GM23338 (cell line): ENCODE results near the gene AVPR1B. TPM values are rescaled to one million over a fixed set of nuclear protein-coding genes. Genes with fewer than 3 reads are reported as not detected.

Experiments used
- ATAC-seq: fragments of 200-7000 bp; cut with Tn5 transposase; 3 replicates; pipeline ENCODE4 v1.9.1; 2020
- DNase-seq: peaks from one replicate; pipeline ENCODE4 v3.0.0-alpha.2; 2015; ENCODE audit warnings: low spot score
- H2AFZ ChIP-seq: fragments of 200-600 bp; sonication (generic); 2 replicates; pipeline ENCODE4 v1.8.0; 2016; ENCODE audit warnings: antibody characterized with exemption, mild to moderate bottlenecking, moderate library complexity
- H3F3A ChIP-seq: fragments of 200-600 bp; sonication (generic); replicated peaks from 2 replicates; pipeline ENCODE4 v1.8.0; 2017; ENCODE audit warnings: antibody characterized with exemption, mixed run types, low read depth
- H3K27ac ChIP-seq: fragments of 200-600 bp; sonication (generic); 2 replicates; pipeline ENCODE4 v1.6.1; 2016; ENCODE audit warnings: low read depth
- H3K27me3 ChIP-seq: fragments of 200-600 bp; sonication (generic); 2 replicates; pipeline ENCODE4 v1.8.0; 2016; ENCODE audit warnings: mild to moderate bottlenecking, mixed run types, moderate library complexity; ENCODE audit not compliant: insufficient read depth
- H3K36me3 ChIP-seq: fragments of 200-600 bp; sonication (generic); 2 replicates; pipeline ENCODE4 v1.8.0; 2016; ENCODE audit warnings: mild to moderate bottlenecking; ENCODE audit not compliant: insufficient read depth
- H3K4me1 ChIP-seq: fragments of 200-600 bp; sonication (generic); 2 replicates; pipeline ENCODE4 v1.8.0; 2016; ENCODE audit warnings: mild to moderate bottlenecking, moderate library complexity; ENCODE audit not compliant: insufficient read depth
- H3K4me2 ChIP-seq: fragments of 200-600 bp; sonication (generic); 2 replicates; pipeline ENCODE4 v1.7.1; 2017; ENCODE audit warnings: mixed run types
- H3K4me3 ChIP-seq: fragments of 200-600 bp; sonication (generic); 2 replicates; pipeline ENCODE4 v1.6.1; 2016; ENCODE audit warnings: mixed run types
- H3K79me2 ChIP-seq: fragments of 200-600 bp; sonication (generic); replicated peaks from 2 replicates; pipeline ENCODE4 v1.8.0; 2017; ENCODE audit warnings: mild to moderate bottlenecking; ENCODE audit not compliant: insufficient read depth
- H3K9me2 ChIP-seq: fragments of 200-600 bp; sonication (generic); 2 replicates; pipeline ENCODE4 v1.8.0; 2017; ENCODE audit not compliant: insufficient read depth
- H4K20me1 ChIP-seq: fragments of 200-600 bp; sonication (generic); replicated peaks from 2 replicates; pipeline ENCODE4 v1.8.0; 2017; ENCODE audit warnings: mild to moderate bottlenecking; ENCODE audit not compliant: insufficient read depth
- H3K27ac Mint-ChIP-seq: 2 replicates; pipeline ENCODE4 v1.8.0; 2020; ENCODE audit warnings: inconsistent platforms, mild to moderate bottlenecking, moderate library complexity, mixed read lengths
- H3K27me3 Mint-ChIP-seq: 3 replicates; pipeline ENCODE4 v1.8.0; 2022; ENCODE audit warnings: low read depth, mild to moderate bottlenecking, moderate library complexity, mixed read lengths, inconsistent platforms; ENCODE audit not compliant: insufficient read depth, poor library complexity
- H3K36me3 Mint-ChIP-seq: 3 replicates; pipeline ENCODE4 v1.8.0; 2021; ENCODE audit warnings: low read depth, mild to moderate bottlenecking, inconsistent platforms, moderate library complexity, mixed read lengths
- H3K4me1 Mint-ChIP-seq: 3 replicates; pipeline ENCODE4 v1.8.0; 2020; ENCODE audit warnings: mild to moderate bottlenecking, inconsistent platforms, mixed read lengths
- H3K4me3 Mint-ChIP-seq: 3 replicates; pipeline ENCODE4 v1.8.0; 2021; ENCODE audit warnings: moderate library complexity, mild to moderate bottlenecking, inconsistent platforms, mixed read lengths
- H3K9me3 Mint-ChIP-seq: 3 replicates; pipeline ENCODE4 v1.8.0; 2020; ENCODE audit warnings: moderate library complexity, mild to moderate bottlenecking, inconsistent platforms, mixed read lengths
- CREB1 ChIP-seq: fragments of 250-450 bp; sonication (Bioruptor Pico); IDR thresholded peaks from 2 replicates; pipeline ENCODE4 v1.5.0; 2020; ENCODE audit warnings: low read depth, mild to moderate bottlenecking, moderate library complexity
- ETS1 ChIP-seq: IDR thresholded peaks from 2 replicates; pipeline ENCODE4 v1.6.1; 2016; ENCODE audit warnings: antibody characterized with exemption
- EZH2 ChIP-seq: fragments of 200-600 bp; sonication (generic); IDR thresholded peaks from one replicate; pipeline ENCODE4 v1.8.0; 2017; ENCODE audit warnings: antibody characterized with exemption, mild to moderate bottlenecking, low read depth; ENCODE audit not compliant: unreplicated experiment
- EZH2phosphoT487 ChIP-seq: fragments of 200-600 bp; sonication (generic); IDR thresholded peaks from one replicate; pipeline ENCODE4 v1.8.1; 2018; ENCODE audit warnings: antibody characterized with exemption; ENCODE audit not compliant: unreplicated experiment
- JUNB ChIP-seq: IDR thresholded peaks from one replicate; pipeline ENCODE4 v1.6.1; 2016; ENCODE audit warnings: antibody characterized with exemption; ENCODE audit not compliant: unreplicated experiment
- NANOG ChIP-seq: IDR thresholded peaks from 2 replicates; pipeline ENCODE4 v1.6.1; 2016; ENCODE audit warnings: antibody characterized with exemption, borderline replicate concordance
- POLR2AphosphoS5 ChIP-seq: IDR thresholded peaks from 2 replicates; pipeline ENCODE4 v1.6.1; 2016; ENCODE audit warnings: antibody characterized with exemption, low read depth
- STAT1 ChIP-seq: IDR thresholded peaks from one replicate; pipeline ENCODE4 v1.6.1; 2016; ENCODE audit warnings: antibody characterized with exemption; ENCODE audit not compliant: unreplicated experiment
- ZNF114 ChIP-seq: fragments of 250-450 bp; sonication (Bioruptor Pico); IDR thresholded peaks from 2 replicates; pipeline ENCODE4 v1.5.0; 2020; ENCODE audit warnings: mild to moderate bottlenecking, moderate library complexity
- ZNF331 ChIP-seq: fragments of 250-450 bp; sonication (Bioruptor Pico); IDR thresholded peaks from 2 replicates; pipeline ENCODE4 v1.5.0; 2020; ENCODE audit warnings: low read depth, mild to moderate bottlenecking, moderate library complexity
- polyA plus RNA-seq: library from polyadenylated mRNA; unstranded; fragments of >200 nt; fragmentation: Nextera tagmentation; extraction: Ambion mirVana; gene quantifications from 2 replicates; pipeline ENCODE4 v1.2.1, GENCODE V29; 2016
- total RNA-seq: library from RNA; depleted of rRNA; stranded (reverse); fragments of >200 nt; shearing (Covaris generic); gene quantifications from 2 replicates; pipeline ENCODE4 v1.2.3, GENCODE V29; 2014
- TF ChIP-seq, protein P1 (sequence below), 2 experiments: fragments of 200-600 bp in 1 of 2; sonication (generic) in 1 of 2; conservative IDR thresholded peaks; 2 replicates each; pipeline versions ENCODE4 v1.5.1 to v1.6.1; 2016 to 2017; ENCODE audit warnings: antibody characterized with exemption in 2 of 2, low read depth in 2 of 2, mild to moderate bottlenecking in 2 of 2, moderate library complexity in 1 of 2
- TF ChIP-seq, protein P2 (sequence below): IDR thresholded peaks from one replicate; pipeline ENCODE4 v1.6.1; 2018; ENCODE audit warnings: antibody characterized with exemption; ENCODE audit not compliant: unreplicated experiment
- TF ChIP-seq, protein P3 (sequence below): fragments of 250-450 bp; sonication (Bioruptor Pico); IDR thresholded peaks from 2 replicates; pipeline ENCODE4 v1.5.0; 2020; ENCODE audit warnings: mild to moderate bottlenecking, moderate library complexity

The AVPR1B gene
- total and polyA plus RNA-seq, 2 experiments from 2014 or later = 0.24 to 0.52 TPM

GRCh38 chr1:206111271-206111927 lies 5.8 kb downstream of the AVPR1B start:
- Mint-ChIP-seq H3K27ac (no peak overlapping the region), H3K36me3 (no peaks in the 10 kb centered on the region), H3K4me3 (no peak overlapping the region), H3K4me1 (no peaks in the 10 kb centered on the region), H3K9me3 (no peaks in the 10 kb centered on the region), H3K27me3 (peaks cover 11% of the 10 kb centered on the region)
- Histone ChIP-seq H3K27me3 (peaks cover 4% of the 10 kb centered on the region; the same call in 1 of the 2 replicates), H3K4me1 (no peaks in the 10 kb centered on the region), H2AFZ (no peak overlapping the region), H3K4me2 (no peak overlapping the region), H3F3A (no peaks in the 10 kb centered on the region), H4K20me1 (no peaks in the 10 kb centered on the region), H3K79me2 (no peaks in the 10 kb centered on the region), H3K9me2 (no peaks in the 10 kb centered on the region), H3K4me3 (no peak overlapping the region), H3K27ac (no peak overlapping the region), H3K36me3 (no peaks in the 10 kb centered on the region)
- TF ChIP-seq EZH2 (no peak), ZNF114 (CRISPR knock-in tag) (no peak), CREB1 (CRISPR knock-in tag) (no peak), JUNB (no peak), POLR2AphosphoS5 (no peak), ZNF331 (no peak), EZH2phosphoT487 (no peak), NANOG (no peak), STAT1 (no peak), ETS1 (no peak)
- TF ChIP-seq, protein P1, sequence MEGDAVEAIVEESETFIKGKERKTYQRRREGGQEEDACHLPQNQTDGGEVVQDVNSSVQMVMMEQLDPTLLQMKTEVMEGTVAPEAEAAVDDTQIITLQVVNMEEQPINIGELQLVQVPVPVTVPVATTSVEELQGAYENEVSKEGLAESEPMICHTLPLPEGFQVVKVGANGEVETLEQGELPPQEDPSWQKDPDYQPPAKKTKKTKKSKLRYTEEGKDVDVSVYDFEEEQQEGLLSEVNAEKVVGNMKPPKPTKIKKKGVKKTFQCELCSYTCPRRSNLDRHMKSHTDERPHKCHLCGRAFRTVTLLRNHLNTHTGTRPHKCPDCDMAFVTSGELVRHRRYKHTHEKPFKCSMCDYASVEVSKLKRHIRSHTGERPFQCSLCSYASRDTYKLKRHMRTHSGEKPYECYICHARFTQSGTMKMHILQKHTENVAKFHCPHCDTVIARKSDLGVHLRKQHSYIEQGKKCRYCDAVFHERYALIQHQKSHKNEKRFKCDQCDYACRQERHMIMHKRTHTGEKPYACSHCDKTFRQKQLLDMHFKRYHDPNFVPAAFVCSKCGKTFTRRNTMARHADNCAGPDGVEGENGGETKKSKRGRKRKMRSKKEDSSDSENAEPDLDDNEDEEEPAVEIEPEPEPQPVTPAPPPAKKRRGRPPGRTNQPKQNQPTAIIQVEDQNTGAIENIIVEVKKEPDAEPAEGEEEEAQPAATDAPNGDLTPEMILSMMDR (conservative IDR thresholded peaks at IDR 0.05; ENCODE audit: low read depth in 2 of 2) = no peak
- TF ChIP-seq, protein P2, sequence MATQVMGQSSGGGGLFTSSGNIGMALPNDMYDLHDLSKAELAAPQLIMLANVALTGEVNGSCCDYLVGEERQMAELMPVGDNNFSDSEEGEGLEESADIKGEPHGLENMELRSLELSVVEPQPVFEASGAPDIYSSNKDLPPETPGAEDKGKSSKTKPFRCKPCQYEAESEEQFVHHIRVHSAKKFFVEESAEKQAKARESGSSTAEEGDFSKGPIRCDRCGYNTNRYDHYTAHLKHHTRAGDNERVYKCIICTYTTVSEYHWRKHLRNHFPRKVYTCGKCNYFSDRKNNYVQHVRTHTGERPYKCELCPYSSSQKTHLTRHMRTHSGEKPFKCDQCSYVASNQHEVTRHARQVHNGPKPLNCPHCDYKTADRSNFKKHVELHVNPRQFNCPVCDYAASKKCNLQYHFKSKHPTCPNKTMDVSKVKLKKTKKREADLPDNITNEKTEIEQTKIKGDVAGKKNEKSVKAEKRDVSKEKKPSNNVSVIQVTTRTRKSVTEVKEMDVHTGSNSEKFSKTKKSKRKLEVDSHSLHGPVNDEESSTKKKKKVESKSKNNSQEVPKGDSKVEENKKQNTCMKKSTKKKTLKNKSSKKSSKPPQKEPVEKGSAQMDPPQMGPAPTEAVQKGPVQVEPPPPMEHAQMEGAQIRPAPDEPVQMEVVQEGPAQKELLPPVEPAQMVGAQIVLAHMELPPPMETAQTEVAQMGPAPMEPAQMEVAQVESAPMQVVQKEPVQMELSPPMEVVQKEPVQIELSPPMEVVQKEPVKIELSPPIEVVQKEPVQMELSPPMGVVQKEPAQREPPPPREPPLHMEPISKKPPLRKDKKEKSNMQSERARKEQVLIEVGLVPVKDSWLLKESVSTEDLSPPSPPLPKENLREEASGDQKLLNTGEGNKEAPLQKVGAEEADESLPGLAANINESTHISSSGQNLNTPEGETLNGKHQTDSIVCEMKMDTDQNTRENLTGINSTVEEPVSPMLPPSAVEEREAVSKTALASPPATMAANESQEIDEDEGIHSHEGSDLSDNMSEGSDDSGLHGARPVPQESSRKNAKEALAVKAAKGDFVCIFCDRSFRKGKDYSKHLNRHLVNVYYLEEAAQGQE = no peak
- TF ChIP-seq, protein P3, sequence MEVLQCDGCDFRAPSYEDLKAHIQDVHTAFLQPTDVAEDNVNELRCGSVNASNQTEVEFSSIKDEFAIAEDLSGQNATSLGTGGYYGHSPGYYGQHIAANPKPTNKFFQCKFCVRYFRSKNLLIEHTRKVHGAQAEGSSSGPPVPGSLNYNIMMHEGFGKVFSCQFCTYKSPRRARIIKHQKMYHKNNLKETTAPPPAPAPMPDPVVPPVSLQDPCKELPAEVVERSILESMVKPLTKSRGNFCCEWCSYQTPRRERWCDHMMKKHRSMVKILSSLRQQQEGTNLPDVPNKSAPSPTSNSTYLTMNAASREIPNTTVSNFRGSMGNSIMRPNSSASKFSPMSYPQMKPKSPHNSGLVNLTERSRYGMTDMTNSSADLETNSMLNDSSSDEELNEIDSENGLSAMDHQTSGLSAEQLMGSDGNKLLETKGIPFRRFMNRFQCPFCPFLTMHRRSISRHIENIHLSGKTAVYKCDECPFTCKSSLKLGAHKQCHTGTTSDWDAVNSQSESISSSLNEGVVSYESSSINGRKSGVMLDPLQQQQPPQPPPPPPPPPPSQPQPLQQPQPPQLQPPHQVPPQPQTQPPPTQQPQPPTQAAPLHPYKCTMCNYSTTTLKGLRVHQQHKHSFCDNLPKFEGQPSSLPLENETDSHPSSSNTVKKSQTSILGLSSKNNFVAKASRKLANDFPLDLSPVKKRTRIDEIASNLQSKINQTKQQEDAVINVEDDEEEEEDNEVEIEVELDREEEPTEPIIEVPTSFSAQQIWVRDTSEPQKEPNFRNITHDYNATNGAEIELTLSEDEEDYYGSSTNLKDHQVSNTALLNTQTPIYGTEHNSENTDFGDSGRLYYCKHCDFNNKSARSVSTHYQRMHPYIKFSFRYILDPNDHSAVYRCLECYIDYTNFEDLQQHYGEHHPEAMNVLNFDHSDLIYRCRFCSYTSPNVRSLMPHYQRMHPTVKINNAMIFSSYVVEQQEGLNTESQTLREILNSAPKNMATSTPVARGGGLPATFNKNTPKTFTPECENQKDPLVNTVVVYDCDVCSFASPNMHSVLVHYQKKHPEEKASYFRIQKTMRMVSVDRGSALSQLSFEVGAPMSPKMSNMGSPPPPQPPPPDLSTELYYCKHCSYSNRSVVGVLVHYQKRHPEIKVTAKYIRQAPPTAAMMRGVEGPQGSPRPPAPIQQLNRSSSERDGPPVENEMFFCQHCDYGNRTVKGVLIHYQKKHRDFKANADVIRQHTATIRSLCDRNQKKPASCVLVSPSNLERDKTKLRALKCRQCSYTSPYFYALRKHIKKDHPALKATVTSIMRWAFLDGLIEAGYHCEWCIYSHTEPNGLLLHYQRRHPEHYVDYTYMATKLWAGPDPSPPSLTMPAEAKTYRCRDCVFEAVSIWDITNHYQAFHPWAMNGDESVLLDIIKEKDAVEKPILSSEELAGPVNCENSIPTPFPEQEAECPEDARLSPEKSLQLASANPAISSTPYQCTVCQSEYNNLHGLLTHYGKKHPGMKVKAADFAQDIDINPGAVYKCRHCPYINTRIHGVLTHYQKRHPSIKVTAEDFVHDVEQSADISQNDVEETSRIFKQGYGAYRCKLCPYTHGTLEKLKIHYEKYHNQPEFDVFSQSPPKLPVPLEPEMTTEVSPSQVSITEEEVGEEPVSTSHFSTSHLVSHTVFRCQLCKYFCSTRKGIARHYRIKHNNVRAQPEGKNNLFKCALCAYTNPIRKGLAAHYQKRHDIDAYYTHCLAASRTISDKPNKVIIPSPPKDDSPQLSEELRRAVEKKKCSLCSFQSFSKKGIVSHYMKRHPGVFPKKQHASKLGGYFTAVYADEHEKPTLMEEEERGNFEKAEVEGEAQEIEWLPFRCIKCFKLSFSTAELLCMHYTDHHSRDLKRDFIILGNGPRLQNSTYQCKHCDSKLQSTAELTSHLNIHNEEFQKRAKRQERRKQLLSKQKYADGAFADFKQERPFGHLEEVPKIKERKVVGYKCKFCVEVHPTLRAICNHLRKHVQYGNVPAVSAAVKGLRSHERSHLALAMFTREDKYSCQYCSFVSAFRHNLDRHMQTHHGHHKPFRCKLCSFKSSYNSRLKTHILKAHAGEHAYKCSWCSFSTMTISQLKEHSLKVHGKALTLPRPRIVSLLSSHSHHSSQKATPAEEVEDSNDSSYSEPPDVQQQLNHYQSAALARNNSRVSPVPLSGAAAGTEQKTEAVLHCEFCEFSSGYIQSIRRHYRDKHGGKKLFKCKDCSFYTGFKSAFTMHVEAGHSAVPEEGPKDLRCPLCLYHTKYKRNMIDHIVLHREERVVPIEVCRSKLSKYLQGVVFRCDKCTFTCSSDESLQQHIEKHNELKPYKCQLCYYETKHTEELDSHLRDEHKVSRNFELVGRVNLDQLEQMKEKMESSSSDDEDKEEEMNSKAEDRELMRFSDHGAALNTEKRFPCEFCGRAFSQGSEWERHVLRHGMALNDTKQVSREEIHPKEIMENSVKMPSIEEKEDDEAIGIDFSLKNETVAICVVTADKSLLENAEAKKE (CRISPR knock-in tag) = no peak
- ATAC-seq (no peak), DNase-seq (no peak)
